Small intestine (tissue), 7 donors: ENCODE data around the gene APBB2. TPM values are rescaled to one million over a fixed set of nuclear protein-coding genes. Genes with fewer than 3 reads are reported as not detected.

ENCODE experiments used
- DNase-seq, 2 donors: peaks; one replicate each; pipeline versions ENCODE4 v3.0.0 to v3.0.0-alpha.2; 2013
- FAIRE-seq: peaks from 2 replicates; lab custom pipeline; 2012; peaks lifted over from hg19 to GRCh38; lab: Jason Lieb, UNC
- H3K27ac ChIP-seq, 3 donors: one replicate each; pipeline ENCODE4 v1.5.1; 2013; ENCODE audit warnings: low read length in 2 of 3, mild to moderate bottlenecking in 2 of 3, control low read depth in 1 of 3, inconsistent platforms in 1 of 3, low read depth in 1 of 3, moderate library complexity in 1 of 3
- H3K27me3 ChIP-seq, 3 donors: one replicate each; pipeline ENCODE4 v1.6.1; 2013; ENCODE audit warnings: low read length in 3 of 3, inconsistent platforms in 1 of 3; ENCODE audit not compliant: control insufficient read depth in 3 of 3, insufficient read depth in 3 of 3
- H3K36me3 ChIP-seq, 3 donors: one replicate each; pipeline ENCODE4 v1.6.1; 2013; ENCODE audit warnings: low read length in 3 of 3, inconsistent platforms in 1 of 3, low read depth in 1 of 3, mild to moderate bottlenecking in 1 of 3, moderate library complexity in 1 of 3; ENCODE audit not compliant: control insufficient read depth in 3 of 3, insufficient read depth in 2 of 3
- H3K4me1 ChIP-seq, 3 donors: one replicate each; pipeline ENCODE4 v1.6.1; 2013; ENCODE audit warnings: low read length in 2 of 3, inconsistent platforms in 1 of 3, low read depth in 1 of 3, mild to moderate bottlenecking in 1 of 3, moderate library complexity in 1 of 3; ENCODE audit not compliant: control insufficient read depth in 3 of 3, insufficient read depth in 2 of 3
- H3K4me3 ChIP-seq, 3 donors: one replicate each; pipeline ENCODE4 v1.5.1; 2013; ENCODE audit warnings: low read length in 3 of 3, control low read depth in 1 of 3, inconsistent platforms in 1 of 3, low read depth in 1 of 3, mild to moderate bottlenecking in 1 of 3, moderate library complexity in 1 of 3
- H3K9me3 ChIP-seq, 2 donors: one replicate each; pipeline ENCODE4 v1.6.1; 2013; ENCODE audit warnings: low read depth in 1 of 2, low read length in 1 of 2; ENCODE audit not compliant: control insufficient read depth in 2 of 2, insufficient read depth in 1 of 2
- WGBS, 3 donors: extraction: QIAGEN DNeasy Blood & Tissue Kit; methylation state at CpG; one replicate each; pipeline ENCODE4 v1.1.7; 2013; 5-methylcytosine and 5-hydroxymethylcytosine counted together
- polyA plus RNA-seq, 4 donors: library from polyadenylated mRNA; stranded (reverse) in 3 of 4; unstranded in 1 of 4; fragments of 200-250 nt in 3 of 4; fragments of 120-200 nt in 1 of 4; gene quantifications; one replicate each; pipeline versions ENCODE4 v1.2.1 to v1.2.3, GENCODE V29; 2013
- donor health status: healthy with polysubstance abuse.
- donor health status: control.
- donor health status: control.
- donor health status: Bipolar disorder and iron deficiency.
- donor health status: healthy.

APBB2 gene
- polyA plus RNA-seq, 4 donors: 4.5 to 19.8 (median 8.9) TPM

GRCh38 chr4:40990236-40990898 is 224.0 kb downstream of the APBB2 start:
- Histone ChIP-seq H3K27ac (no peak overlapping the region), H3K9me3 (no peaks in the 10 kb centered on the region), H3K4me1 (no peaks in the 10 kb centered on the region), H3K36me3 (no peaks in the 10 kb centered on the region), H3K4me3 (no peak overlapping the region), H3K27me3 (no peaks in the 10 kb centered on the region)
- FAIRE-seq (no peak), DNase-seq (no peak)
- 80 to 91% (median 83%) methylated on average over 5 of the region's 5 CpGs for WGBS, 3 donors

GRCh38 chr4:40987151-40987550 is 227.2 kb downstream of the APBB2 start:
- no peak overlapping the region for H3K4me3 ChIP-seq
- FAIRE-seq (no peak), DNase-seq (no peak)
- no peaks in the 10 kb centered on the region for H3K27me3 ChIP-seq
- no peak overlapping the region for H3K27ac ChIP-seq
- H3K36me3 ChIP-seq: peaks cover 0 to 5% (median 0%) of the 10 kb centered on the region in 3 donors
- no peaks in the 10 kb centered on the region for H3K4me1 ChIP-seq
- H3K9me3 ChIP-seq: no peaks in the 10 kb centered on the region
- 68 to 87% (median 87%) methylated on average over 3 of the region's 3 CpGs for WGBS, 3 donors

GRCh38 chr4:40986375-40986774 is 228.0 kb downstream of the APBB2 start:
- DNase-seq (no peak), FAIRE-seq (no peak)
- WGBS, 3 donors: 64 to 76% (median 70%) methylated on average over 3 of the region's 3 CpGs

GRCh38 chr4:40984051-40984450 is 230.3 kb downstream of the APBB2 start:
- H3K27ac ChIP-seq: no peak overlapping the region
- peaks cover 0 to 6% of the 10 kb centered on the region in 2 donors for H3K9me3 ChIP-seq
- WGBS, 3 donors: 59 to 69% (median 61%) methylated on average over 4 of the region's 4 CpGs
- FAIRE-seq: no peak
- no peaks in the 10 kb centered on the region for H3K4me1 ChIP-seq
- H3K36me3 ChIP-seq: peaks cover 0 to 5% (median 0%) of the 10 kb centered on the region in 3 donors
- no peaks in the 10 kb centered on the region for H3K27me3 ChIP-seq
- DNase-seq: no peak
- no peak overlapping the region for H3K4me3 ChIP-seq

More at GRCh38 chr4:40986375-40986774, 228.0 kb downstream of the APBB2 start:
- Histone ChIP-seq H3K27ac (no peak overlapping the region), H3K27me3 (no peaks in the 10 kb centered on the region), H3K4me3 (no peak overlapping the region), H3K36me3 (peaks cover 0 to 5% (median 0%) of the 10 kb centered on the region in 3 donors), H3K4me1 (no peaks in the 10 kb centered on the region), H3K9me3 (no peaks in the 10 kb centered on the region)

- H3K27me3 ChIP-seq: no peaks in the 10 kb centered on the region
- H3K27ac ChIP-seq: no peak overlapping the region
- DNase-seq (peak in 1 of 2 donors; percentile 23), FAIRE-seq (no peak)
- 30 to 48% (median 36%) methylated on average over 1 of the region's 1 CpG for WGBS, 3 donors
- peaks cover 0 to 6% of the 10 kb centered on the region in 2 donors for H3K9me3 ChIP-seq
- no peaks in the 10 kb centered on the region for H3K4me1 ChIP-seq
- H3K4me3 ChIP-seq: no peak overlapping the region
- peaks cover 0 to 5% (median 0%) of the 10 kb centered on the region in 3 donors for H3K36me3 ChIP-seq
These were observed 233.9 kb downstream of the APBB2 start for GRCh38 chr4:40980318-40980883.

- Histone ChIP-seq H3K4me1 (no peaks in the 10 kb centered on the region), H3K9me3 (peaks cover 0 to 6% of the 10 kb centered on the region in 2 donors), H3K27ac (no peak overlapping the region), H3K36me3 (no peaks in the 10 kb centered on the region), H3K4me3 (no peak overlapping the region), H3K27me3 (no peaks in the 10 kb centered on the region)
- DNase-seq (no peak), FAIRE-seq (no peak)
- WGBS, 3 donors: 89 to 93% (median 91%) methylated on average over 5 of the region's 5 CpGs
These were observed 235.8 kb downstream of the APBB2 start for GRCh38 chr4:40978548-40978947.

- peaks cover 0 to 2% (median 0%) of the 10 kb centered on the region in 3 donors for H3K27me3 ChIP-seq
- no peak overlapping the region for H3K27ac ChIP-seq
- FAIRE-seq (peak; percentile 53), DNase-seq (peak; percentile 63 to 72)
- no peak overlapping the region for H3K4me3 ChIP-seq
- peaks cover 0 to 6% of the 10 kb centered on the region in 2 donors for H3K9me3 ChIP-seq
- no peaks in the 10 kb centered on the region for H3K4me1 ChIP-seq
- no peaks in the 10 kb centered on the region for H3K36me3 ChIP-seq
These were observed 238.0 kb downstream of the APBB2 start for GRCh38 chr4:40976343-40976742.

GRCh38 chr4:40972722-40973121 is 241.6 kb downstream of the APBB2 start:
- no peak for FAIRE-seq
- 88 to 94% (median 94%) methylated on average over 1 of the region's 1 CpG for WGBS, 3 donors
- H3K9me3 ChIP-seq: no peaks in the 10 kb centered on the region

More at GRCh38 chr4:40972722-40973121, 241.6 kb downstream of the APBB2 start:
- Histone ChIP-seq H3K36me3 (peaks cover 0 to 2% (median 0%) of the 10 kb centered on the region in 3 donors), H3K4me3 (no peak overlapping the region), H3K27ac (no peak overlapping the region), H3K4me1 (no peaks in the 10 kb centered on the region), H3K27me3 (peaks cover 0 to 2% (median 0%) of the 10 kb centered on the region in 3 donors)
- no peak for DNase-seq
